Heart left ventricle (tissue), 13 donors: ENCODE results near the gene LRP1B.

ENCODE experiments used
- CTCF ChIP-seq, 12 donors: fragments of 200-600 bp; sonication (generic) in 4 of 12; IDR thresholded peaks; one replicate each; pipeline versions ENCODE4 v1.5.0 to v1.8.0; 2018 to 2022; ENCODE audit warnings: antibody characterized with exemption in 12 of 12, mild to moderate bottlenecking in 5 of 12
- POLR2A ChIP-seq, 2 donors: fragments of 450-650 bp; IDR thresholded peaks; one replicate each; pipeline ENCODE4 v1.6.1; 2017; ENCODE audit warnings: antibody characterized with exemption in 2 of 2, mild to moderate bottlenecking in 2 of 2, moderate library complexity in 2 of 2
- donor health status: ischemic (EF 13 %, LVEDD 7.1; RV severe dilation, severe dysfunction).
- donor health status: DM: no; HTN: yes; CAD: no.
- donor health status: DM: no; HTN: no; CAD: no.
- donor health status: ischemic (EF 25% LVEDD 6.9; RV normal size, moderate dysfunction).
- donor health status: ischemic (EF 25% LVEDD 5.7; RV mildly dilated, moderate dysfunction).
- donor health status: ischemic (EF 35%, LVEDD 5.7; RV mildly dilated, moderate dysfunction).
- donor health status: nonischemic (EF 11% LVEDD 7.7; RV severe dilation, severe dysfunction).
- donor health status: DM: yes; HTN: yes; CAD: no.
- donor health status: PGD.
- donor health status: ischemic (EF 29% LVEDD 5.4; RV normal size, mild dysfunction).
- donor health status: nonischemic (EF 23%, LVEDD 6.1; RV moderate dilation, normal function).

- TF ChIP-seq POLR2A (IDR thresholded peaks at IDR 0.05) (no peak), CTCF (IDR thresholded peaks at IDR 0.05) (no peak)
Observed at GRCh38 chr2:140601342-140601741, 1529.5 kb downstream of the LRP1B start.
